ENCODE data around the gene NIPA2.

Gene NIPA2

GRCh38 chr15:22878103-22878502 is 39.6 kb downstream of the NIPA2 start:
- no peak for DNase-seq

- no peak for DNase-seq
Observed at GRCh38 chr15:22880068-22880980, 41.9 kb downstream of the NIPA2 start.

GRCh38 chr15:22880981-22881738 is 42.7 kb downstream of the NIPA2 start:
- no peak for DNase-seq

- no peak for DNase-seq
Observed at GRCh38 chr15:22881739-22882440, 43.4 kb downstream of the NIPA2 start.

- DNase-seq, result no peak
Observed at GRCh38 chr15:22883196-22883595, 44.7 kb downstream of the NIPA2 start.

- DNase-seq, result peak in 1 of 2 donors; percentile 10
Observed at GRCh38 chr15:22884344-22884743, 45.9 kb downstream of the NIPA2 start.

GRCh38 chr15:22885120-22885519 is 46.7 kb downstream of the NIPA2 start:
- no peak for DNase-seq

GRCh38 chr15:22887157-22887951 is 48.9 kb downstream of the NIPA2 start:
- no peak for DNase-seq

GRCh38 chr15:22888120-22888859 is 49.8 kb downstream of the NIPA2 start:
- no peak for DNase-seq

GRCh38 chr15:22889146-22889818 is 50.8 kb downstream of the NIPA2 start:
- DNase-seq, result no peak

GRCh38 chr15:22890296-22890695 is 51.8 kb downstream of the NIPA2 start:
- no peak for DNase-seq

- DNase-seq, result no peak
Observed at GRCh38 chr15:22891426-22892210, 53.2 kb downstream of the NIPA2 start.

GRCh38 chr15:22892333-22892732 is 53.9 kb downstream of the NIPA2 start:
- DNase-seq, result no peak

GRCh38 chr15:22893081-22893480 is 54.6 kb downstream of the NIPA2 start:
- no peak for DNase-seq

- DNase-seq, result no peak
Observed at GRCh38 chr15:22893881-22894280, 55.4 kb downstream of the NIPA2 start.

GRCh38 chr15:22895465-22896190 is 57.2 kb downstream of the NIPA2 start:
- DNase-seq, result no peak

- no peak for DNase-seq
Observed at GRCh38 chr15:22902046-22902445, 63.6 kb downstream of the NIPA2 start.

- DNase-seq, result no peak
Observed at GRCh38 chr15:22902578-22902977, 64.1 kb downstream of the NIPA2 start.

- no peak for DNase-seq
Observed at GRCh38 chr15:22902981-22903380, 64.5 kb downstream of the NIPA2 start.

- DNase-seq, result no peak
Observed at GRCh38 chr15:22903427-22903826, 65.0 kb downstream of the NIPA2 start.

Measured in CD4-positive, alpha-beta T cell treated with Interleukin-1 beta for 1 hour (primary cell).